ENCODE results near the gene CCDC116.
A peak's percentile ranks its signal among the peaks of the same experiment; 100 is the strongest.

The CCDC116 gene

DNA sequence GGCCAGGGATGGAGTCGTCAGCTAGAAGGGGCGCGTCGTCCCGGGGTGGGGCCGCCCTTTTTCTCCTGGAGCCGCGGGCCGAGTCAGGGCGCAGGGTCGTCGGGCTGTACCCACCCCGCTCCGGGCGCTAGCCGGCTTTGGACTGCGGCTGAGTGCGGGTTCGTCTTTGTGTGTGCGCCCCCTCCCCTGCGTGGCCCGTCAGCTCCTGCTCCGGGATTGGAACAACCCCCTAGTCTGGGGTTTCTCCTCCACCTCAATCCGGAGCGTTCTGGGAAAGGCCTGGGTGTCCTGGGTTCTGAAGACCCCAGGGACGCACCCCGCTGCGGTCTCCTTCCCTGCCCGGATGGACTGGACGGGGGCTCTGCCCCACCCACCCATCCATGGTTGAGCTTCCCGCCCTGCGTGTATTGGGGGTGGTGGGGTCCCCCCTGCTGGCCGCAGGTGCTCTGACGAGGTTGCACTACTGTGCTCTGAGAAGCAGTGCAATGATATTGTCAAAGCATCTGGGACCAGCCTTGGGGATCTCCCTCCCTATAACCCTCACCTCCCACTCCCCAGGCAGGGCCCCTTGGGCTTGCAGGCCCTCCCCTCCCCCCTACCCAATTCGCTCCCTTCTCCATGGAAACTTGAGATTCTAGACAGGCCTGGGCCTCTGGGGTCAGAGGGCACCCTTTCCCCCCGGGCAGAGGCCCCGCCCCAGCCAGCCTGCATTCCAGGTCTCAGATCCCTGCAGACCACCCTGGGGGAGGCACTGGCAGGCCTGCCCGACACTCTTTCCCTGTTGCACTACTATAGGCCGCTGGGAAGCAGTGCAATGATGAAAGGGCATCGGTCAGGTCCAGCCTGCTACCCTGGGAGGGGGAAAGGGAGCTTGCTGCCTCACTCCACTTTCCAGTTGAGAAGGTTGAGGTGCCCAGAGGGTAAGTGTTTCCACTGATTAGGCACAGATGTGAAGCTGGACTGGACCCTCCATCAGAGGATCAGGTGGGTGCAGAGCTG is 20.3 kb downstream of the CCDC116 start:
- Histone ChIP-seq H3K9me3 (ENCODE audit: insufficient read depth, low read length) (no peaks in the 10 kb centered on the region), H3K4me2 (ENCODE audit: low read length) (peak overlapping the region; percentile 97), H3K79me2 (ENCODE audit: low read length) (peaks cover 13% of the 10 kb centered on the region), H4K20me1 (ENCODE audit: insufficient read depth, low read length) (no peaks in the 10 kb centered on the region), H3K27me3 (ENCODE audit: low read depth, low read length) (no peaks in the 10 kb centered on the region), H3K36me3 (replicated peaks; ENCODE audit: low read depth, low read length) (peaks cover 13% of the 10 kb centered on the region), H3K9ac (ENCODE audit: low read length) (peak overlapping the region; percentile 90), H3K4me1 (ENCODE audit: low read length) (peaks cover 19% of the 10 kb centered on the region), H2AFZ (ENCODE audit: low read depth, low read length) (peak overlapping the region; percentile 23; the same call in 1 of the 2 replicates), H3K27ac (ENCODE audit: low read length) (peak overlapping the region; percentile 10; the same call in 1 of the 2 replicates), H3K4me3 (ENCODE audit: low read length) (peak overlapping the region; percentile 79)
- TF ChIP-seq EZH2phosphoT487 (IDR thresholded peaks at IDR 0.05; ENCODE audit: low read depth) (no peak), CTCF (IDR thresholded peaks at IDR 0.05; ENCODE audit: low read depth, low read length) (no peak; the same call in 1 of the 2 replicates)

DNA sequence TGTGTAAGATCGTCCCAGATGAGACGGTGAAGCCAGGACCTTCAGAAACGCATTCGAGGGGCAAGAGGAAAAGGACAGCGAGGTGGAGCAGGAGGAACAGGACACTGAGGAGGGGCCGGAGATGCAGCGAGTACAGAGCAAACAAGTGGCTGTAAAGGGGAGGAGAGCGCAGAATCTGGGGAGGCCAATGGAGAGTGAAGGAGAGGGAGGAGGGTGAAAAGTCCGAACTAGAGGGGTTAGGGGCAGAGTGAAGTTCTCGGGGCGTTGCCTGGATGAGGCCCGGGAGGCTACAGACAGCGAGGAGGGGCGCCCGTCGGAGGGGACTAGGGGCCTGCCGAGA is 24.4 kb downstream of the CCDC116 start:
- no peaks in the 10 kb centered on the region for H3K9me3 ChIP-seq (ENCODE audit: insufficient read depth, low read length)
- H3K4me3 ChIP-seq (ENCODE audit: low read length) = peak overlapping the region; percentile 83
- peaks cover 16% of the 10 kb centered on the region for H3K4me1 ChIP-seq (ENCODE audit: low read length)
- H3K79me2 ChIP-seq (ENCODE audit: low read length) = peaks cover 13% of the 10 kb centered on the region
- peaks cover 10% of the 10 kb centered on the region for H3K36me3 ChIP-seq (replicated peaks; ENCODE audit: low read depth, low read length)
- TF ChIP-seq EZH2phosphoT487 (IDR thresholded peaks at IDR 0.05; ENCODE audit: low read depth) = no peak
- H3K4me2 ChIP-seq (ENCODE audit: low read length) = peak overlapping the region; percentile 95
- no peak overlapping the region for H3K27ac ChIP-seq (ENCODE audit: low read length)
- H3K9ac ChIP-seq (ENCODE audit: low read length) = peak overlapping the region; percentile 29; the same call in 1 of the 2 replicates
- peak overlapping the region; percentile 35; the same call in 1 of the 2 replicates for H2AFZ ChIP-seq (ENCODE audit: low read depth, low read length)
- no peaks in the 10 kb centered on the region for H3K27me3 ChIP-seq (ENCODE audit: low read depth, low read length)
- H4K20me1 ChIP-seq (ENCODE audit: insufficient read depth, low read length) = no peaks in the 10 kb centered on the region

GRCh38 chr22:21657360-21658032 is 24.9 kb downstream of the CCDC116 start:
- H3K4me2 ChIP-seq (ENCODE audit: low read length) = peak overlapping the region; percentile 95
- peak overlapping the region; percentile 65 for H3K9ac ChIP-seq (ENCODE audit: low read length)
- H3K4me3 ChIP-seq (ENCODE audit: low read length) = peak overlapping the region; percentile 83
- H4K20me1 ChIP-seq (ENCODE audit: insufficient read depth, low read length) = no peaks in the 10 kb centered on the region
- TF ChIP-seq EZH2phosphoT487 (IDR thresholded peaks at IDR 0.05; ENCODE audit: low read depth) (no peak), CTCF (IDR thresholded peaks at IDR 0.05; ENCODE audit: low read depth, low read length) (no peak)
- 0 out of 2 replicates have a peak overlapping the region, but pooled peaks have one; percentile 3 for H3K27ac ChIP-seq (ENCODE audit: low read length)
- peak overlapping the region; percentile 48; the same call in 1 of the 2 replicates for H2AFZ ChIP-seq (ENCODE audit: low read depth, low read length)
- H3K27me3 ChIP-seq (ENCODE audit: low read depth, low read length) = no peaks in the 10 kb centered on the region
- H3K9me3 ChIP-seq (ENCODE audit: insufficient read depth, low read length) = no peaks in the 10 kb centered on the region
- H3K4me1 ChIP-seq (ENCODE audit: low read length) = peaks cover 16% of the 10 kb centered on the region
- peaks cover 10% of the 10 kb centered on the region for H3K36me3 ChIP-seq (replicated peaks; ENCODE audit: low read depth, low read length)
- H3K79me2 ChIP-seq (ENCODE audit: low read length) = peaks cover 9% of the 10 kb centered on the region

GRCh38 chr22:21659864-21660525 is 27.4 kb downstream of the CCDC116 start:
- Histone ChIP-seq H2AFZ (ENCODE audit: low read depth, low read length) (no peak overlapping the region), H3K36me3 (replicated peaks; ENCODE audit: low read depth, low read length) (no peaks in the 10 kb centered on the region)

More at GRCh38 chr22:21659864-21660525, 27.4 kb downstream of the CCDC116 start:
- Histone ChIP-seq H3K4me3 (ENCODE audit: low read length) (no peak overlapping the region), H3K4me1 (ENCODE audit: low read length) (peaks cover 10% of the 10 kb centered on the region), H3K9me3 (ENCODE audit: insufficient read depth, low read length) (no peaks in the 10 kb centered on the region), H3K27ac (ENCODE audit: low read length) (no peak overlapping the region), H3K4me2 (ENCODE audit: low read length) (no peak overlapping the region), H3K9ac (ENCODE audit: low read length) (no peak overlapping the region), H3K79me2 (ENCODE audit: low read length) (no peaks in the 10 kb centered on the region), H3K27me3 (ENCODE audit: low read depth, low read length) (no peaks in the 10 kb centered on the region), H4K20me1 (ENCODE audit: insufficient read depth, low read length) (no peaks in the 10 kb centered on the region)
- TF ChIP-seq EZH2phosphoT487 (IDR thresholded peaks at IDR 0.05; ENCODE audit: low read depth) (no peak), CTCF (IDR thresholded peaks at IDR 0.05; ENCODE audit: low read depth, low read length) (0 out of 2 replicates have a peak, but pooled peaks have one; percentile 8)
